ENCODE data around the gene ATM.

ATM gene, protein sequence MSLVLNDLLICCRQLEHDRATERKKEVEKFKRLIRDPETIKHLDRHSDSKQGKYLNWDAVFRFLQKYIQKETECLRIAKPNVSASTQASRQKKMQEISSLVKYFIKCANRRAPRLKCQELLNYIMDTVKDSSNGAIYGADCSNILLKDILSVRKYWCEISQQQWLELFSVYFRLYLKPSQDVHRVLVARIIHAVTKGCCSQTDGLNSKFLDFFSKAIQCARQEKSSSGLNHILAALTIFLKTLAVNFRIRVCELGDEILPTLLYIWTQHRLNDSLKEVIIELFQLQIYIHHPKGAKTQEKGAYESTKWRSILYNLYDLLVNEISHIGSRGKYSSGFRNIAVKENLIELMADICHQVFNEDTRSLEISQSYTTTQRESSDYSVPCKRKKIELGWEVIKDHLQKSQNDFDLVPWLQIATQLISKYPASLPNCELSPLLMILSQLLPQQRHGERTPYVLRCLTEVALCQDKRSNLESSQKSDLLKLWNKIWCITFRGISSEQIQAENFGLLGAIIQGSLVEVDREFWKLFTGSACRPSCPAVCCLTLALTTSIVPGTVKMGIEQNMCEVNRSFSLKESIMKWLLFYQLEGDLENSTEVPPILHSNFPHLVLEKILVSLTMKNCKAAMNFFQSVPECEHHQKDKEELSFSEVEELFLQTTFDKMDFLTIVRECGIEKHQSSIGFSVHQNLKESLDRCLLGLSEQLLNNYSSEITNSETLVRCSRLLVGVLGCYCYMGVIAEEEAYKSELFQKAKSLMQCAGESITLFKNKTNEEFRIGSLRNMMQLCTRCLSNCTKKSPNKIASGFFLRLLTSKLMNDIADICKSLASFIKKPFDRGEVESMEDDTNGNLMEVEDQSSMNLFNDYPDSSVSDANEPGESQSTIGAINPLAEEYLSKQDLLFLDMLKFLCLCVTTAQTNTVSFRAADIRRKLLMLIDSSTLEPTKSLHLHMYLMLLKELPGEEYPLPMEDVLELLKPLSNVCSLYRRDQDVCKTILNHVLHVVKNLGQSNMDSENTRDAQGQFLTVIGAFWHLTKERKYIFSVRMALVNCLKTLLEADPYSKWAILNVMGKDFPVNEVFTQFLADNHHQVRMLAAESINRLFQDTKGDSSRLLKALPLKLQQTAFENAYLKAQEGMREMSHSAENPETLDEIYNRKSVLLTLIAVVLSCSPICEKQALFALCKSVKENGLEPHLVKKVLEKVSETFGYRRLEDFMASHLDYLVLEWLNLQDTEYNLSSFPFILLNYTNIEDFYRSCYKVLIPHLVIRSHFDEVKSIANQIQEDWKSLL (N-terminal part only)

DNA sequence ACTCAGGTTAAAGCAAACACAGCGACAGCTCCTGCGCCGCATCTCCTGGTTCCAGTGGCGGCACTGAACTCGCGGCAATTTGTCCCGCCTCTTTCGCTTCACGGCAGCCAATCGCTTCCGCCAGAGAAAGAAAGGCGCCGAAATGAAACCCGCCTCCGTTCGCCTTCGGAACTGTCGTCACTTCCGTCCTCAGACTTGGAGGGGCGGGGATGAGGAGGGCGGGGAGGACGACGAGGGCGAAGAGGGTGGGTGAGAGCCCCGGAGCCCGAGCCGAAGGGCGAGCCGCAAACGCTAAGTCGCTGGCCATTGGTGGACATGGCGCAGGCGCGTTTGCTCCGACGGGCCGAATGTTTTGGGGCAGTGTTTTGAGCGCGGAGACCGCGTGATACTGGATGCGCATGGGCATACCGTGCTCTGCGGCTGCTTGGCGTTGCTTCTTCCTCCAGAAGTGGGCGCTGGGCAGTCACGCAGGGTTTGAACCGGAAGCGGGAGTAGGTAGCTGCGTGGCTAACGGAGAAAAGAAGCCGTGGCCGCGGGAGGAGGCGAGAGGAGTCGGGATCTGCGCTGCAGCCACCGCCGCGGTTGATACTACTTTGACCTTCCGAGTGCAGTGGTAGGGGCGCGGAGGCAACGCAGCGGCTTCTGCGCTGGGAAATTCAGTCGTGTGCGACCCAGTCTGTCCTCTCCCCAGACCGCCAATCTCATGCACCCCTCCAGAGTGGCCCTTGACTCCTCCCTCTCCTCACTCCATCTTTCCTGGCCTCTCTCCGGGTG is at the start of gene ATM, which contains the start of gene NPAT:
ATM (plus strand) TSS at position 494 of the 774 bp plus-strand sequence. CDS start 4,558 bp downstream, outside the sequence.
NPAT (minus strand) TSS at position 65 of the 774 bp plus-strand sequence. CDS start 102 bp downstream, outside the sequence.
- H3K27ac ChIP-seq, result peak within 1 kb of the TSS; percentile 96
- POLR2A ChIA-PET (ENCODE audit: low non-redundant PET), result interaction anchor here (0.9 kb wide), 1 partner anchor 76 kb away, joined by 3 read pairs; no protein-coding TSS in a partner anchor
- CTCF ChIA-PET, result interaction anchor here (0.6 to 1.0 kb wide), 4 partner anchors 15 to 315 kb away, joined by 3 to 4 read pairs (median 3); no protein-coding TSS in a partner anchor
- DNase-seq (ENCODE audit: low spot score), result peak; percentile 95
- TF ChIP-seq, protein P1, sequence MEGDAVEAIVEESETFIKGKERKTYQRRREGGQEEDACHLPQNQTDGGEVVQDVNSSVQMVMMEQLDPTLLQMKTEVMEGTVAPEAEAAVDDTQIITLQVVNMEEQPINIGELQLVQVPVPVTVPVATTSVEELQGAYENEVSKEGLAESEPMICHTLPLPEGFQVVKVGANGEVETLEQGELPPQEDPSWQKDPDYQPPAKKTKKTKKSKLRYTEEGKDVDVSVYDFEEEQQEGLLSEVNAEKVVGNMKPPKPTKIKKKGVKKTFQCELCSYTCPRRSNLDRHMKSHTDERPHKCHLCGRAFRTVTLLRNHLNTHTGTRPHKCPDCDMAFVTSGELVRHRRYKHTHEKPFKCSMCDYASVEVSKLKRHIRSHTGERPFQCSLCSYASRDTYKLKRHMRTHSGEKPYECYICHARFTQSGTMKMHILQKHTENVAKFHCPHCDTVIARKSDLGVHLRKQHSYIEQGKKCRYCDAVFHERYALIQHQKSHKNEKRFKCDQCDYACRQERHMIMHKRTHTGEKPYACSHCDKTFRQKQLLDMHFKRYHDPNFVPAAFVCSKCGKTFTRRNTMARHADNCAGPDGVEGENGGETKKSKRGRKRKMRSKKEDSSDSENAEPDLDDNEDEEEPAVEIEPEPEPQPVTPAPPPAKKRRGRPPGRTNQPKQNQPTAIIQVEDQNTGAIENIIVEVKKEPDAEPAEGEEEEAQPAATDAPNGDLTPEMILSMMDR (conservative IDR thresholded peaks at IDR 0.05; ENCODE audit: low read depth), result peak; percentile 88

DNA sequence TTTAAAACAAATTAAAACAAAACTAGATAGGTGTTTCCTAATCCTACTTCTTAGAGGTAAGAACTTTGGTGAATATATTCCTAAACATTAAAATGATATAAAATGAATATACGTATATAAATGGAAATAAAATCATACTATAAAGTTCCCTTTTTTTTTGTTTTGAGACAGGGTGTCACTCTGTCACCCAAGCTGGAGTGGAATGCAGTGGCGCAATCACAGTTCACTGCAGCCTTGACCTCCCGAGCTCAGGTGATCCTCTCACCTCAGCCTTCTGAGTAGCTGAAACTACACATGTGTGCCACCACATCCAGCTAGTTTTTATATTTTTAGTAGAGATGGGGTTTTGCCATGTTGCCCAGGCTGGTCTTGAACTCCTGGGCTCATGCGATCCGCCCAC is 45.3 kb upstream of the ATM start:
- ChIA-PET POLR2A (ENCODE audit: low non-redundant PET) (no interaction called here), CTCF (interaction anchor here (0.8 kb wide), 1 partner anchor 46 kb away, joined by 4 read pairs; the partner anchor contains the start of gene ATM)
- H3K27ac ChIP-seq, result no peak overlapping the region
- no peak for DNase-seq (ENCODE audit: low spot score)
- TF ChIP-seq, protein P1 (conservative IDR thresholded peaks at IDR 0.05; ENCODE audit: low read depth), result no peak

DNA sequence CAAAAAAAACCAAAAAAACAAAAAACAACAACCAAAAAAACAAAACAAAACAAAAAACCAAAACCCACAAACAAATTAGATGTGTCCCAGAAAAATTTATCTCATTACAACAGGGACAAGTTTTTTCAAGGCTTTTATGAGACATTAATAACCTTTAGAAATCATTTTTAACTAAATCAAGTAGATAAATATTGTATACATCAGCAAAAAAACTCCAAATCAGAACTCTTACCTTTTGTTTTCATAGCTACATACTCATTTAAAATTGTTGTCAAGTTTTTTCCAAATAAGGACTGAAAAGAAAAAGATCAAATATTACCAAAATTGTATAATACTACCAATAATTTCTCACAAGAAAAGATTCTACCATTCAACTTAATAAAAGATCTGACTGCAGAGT is 29.1 kb upstream of the ATM start:
- CTCF ChIA-PET, result interaction anchor here (1.0 kb wide), 1 partner anchor 207 kb away, joined by 5 read pairs; no protein-coding TSS in a partner anchor
- POLR2A ChIA-PET (ENCODE audit: low non-redundant PET), result no interaction called here
- TF ChIP-seq, protein P1 (conservative IDR thresholded peaks at IDR 0.05; ENCODE audit: low read depth), result no peak
- no peak for DNase-seq (ENCODE audit: low spot score)
- no peak overlapping the region for H3K27ac ChIP-seq

DNA sequence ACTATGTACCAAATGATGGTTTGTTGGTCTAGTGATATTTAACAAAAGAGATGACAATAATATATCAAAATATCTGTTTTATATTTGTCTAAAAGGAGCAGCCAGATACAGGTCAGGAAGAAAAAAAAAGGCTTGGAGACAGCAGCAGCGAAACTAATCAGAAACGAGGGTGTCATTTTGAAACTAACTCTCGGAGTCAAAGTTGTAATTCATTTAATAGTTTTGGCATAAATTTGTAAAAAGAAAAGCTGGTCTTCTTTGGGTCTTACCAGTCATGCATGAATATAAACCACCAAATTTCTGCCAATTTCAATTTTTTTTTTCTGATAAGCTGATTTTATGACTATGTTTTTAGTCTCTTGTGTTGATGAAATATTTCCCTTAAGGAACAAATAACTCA is 26.0 kb upstream of the ATM start:
- no peak overlapping the region for H3K27ac ChIP-seq
- TF ChIP-seq, protein P1 (conservative IDR thresholded peaks at IDR 0.05; ENCODE audit: low read depth), result no peak
- ChIA-PET POLR2A (ENCODE audit: low non-redundant PET) (no interaction called here), CTCF (no interaction called here)
- DNase-seq (ENCODE audit: low spot score), result no peak

DNA sequence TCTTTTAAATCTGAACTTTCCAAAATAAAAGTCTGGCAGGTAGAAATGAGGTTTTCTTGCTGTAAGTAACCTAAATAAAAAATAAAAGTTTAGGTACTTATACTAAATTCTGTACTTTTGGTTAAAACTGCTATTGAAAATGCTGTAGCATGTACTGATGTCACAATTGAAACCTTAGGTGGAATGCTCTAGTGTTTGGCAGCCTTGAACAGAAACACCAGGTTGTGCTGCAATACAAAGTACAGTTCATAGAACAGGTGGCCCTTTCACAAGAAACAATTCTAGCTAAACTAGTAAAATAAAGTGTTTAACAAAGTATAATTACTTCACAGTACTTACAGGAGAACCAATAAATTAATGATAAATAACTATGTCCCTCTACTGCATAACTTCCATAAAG is 25.5 kb upstream of the ATM start:
- ChIA-PET POLR2A (ENCODE audit: low non-redundant PET) (no interaction called here), CTCF (no interaction called here)
- no peak for DNase-seq (ENCODE audit: low spot score)
- TF ChIP-seq, protein P1 (conservative IDR thresholded peaks at IDR 0.05; ENCODE audit: low read depth), result no peak
- no peak overlapping the region for H3K27ac ChIP-seq
